Activated CD8-positive, alpha-beta T cell treated with anti-CD3 and anti-CD28 coated beads for 36 hours (primary cell): ENCODE data around the gene SBK3. TPM values are rescaled to one million over a fixed set of nuclear protein-coding genes. Genes with fewer than 3 reads are reported as not detected.
"Not testable (repeated sequence)": the region's sequence is repeated elsewhere in the genome, so short reads cannot be mapped to it uniquely, and the experiment has no call there.

Experiments used
- ATAC-seq: fragments of 200-7000 bp; cut with Tn5 transposase; one replicate; pipeline ENCODE4 v1.10.0; 2021; ENCODE audit warnings: mild to moderate bottlenecking, moderate library complexity
- CTCF ChIA-PET: fragments of 350-600 bp; sonication (Branson Sonifier 250); formaldehyde crosslinking; loops from one replicate; lab custom pipeline; 2021; ENCODE audit warnings: antibody characterized with exemption; lab: Charles Lee
- POLR2A ChIA-PET: fragments of 350-600 bp; sonication (Branson Sonifier 250); formaldehyde crosslinking; loops from one replicate; lab custom pipeline; 2021; ENCODE audit warnings: antibody characterized with exemption; lab: Charles Lee
- DNase-seq: peaks from one replicate; pipeline ENCODE4 v3.0.0-alpha.2; 2020
- H3K27ac Mint-ChIP-seq: one replicate; pipeline ENCODE4 v1.8.0; 2021; ENCODE audit warnings: mild to moderate bottlenecking, mixed read lengths
- H3K27me3 Mint-ChIP-seq: one replicate; pipeline ENCODE4 v1.8.0; 2021; ENCODE audit warnings: mixed read lengths
- H3K36me3 Mint-ChIP-seq: one replicate; pipeline ENCODE4 v1.8.0; 2021; ENCODE audit warnings: low read depth, mixed read lengths
- H3K4me1 Mint-ChIP-seq: one replicate; pipeline ENCODE4 v1.8.0; 2021; ENCODE audit warnings: low read depth, mixed read lengths
- H3K4me3 Mint-ChIP-seq: one replicate; pipeline ENCODE4 v1.8.0; 2021; ENCODE audit warnings: mild to moderate bottlenecking, moderate library complexity, mixed read lengths
- H3K9me3 Mint-ChIP-seq: one replicate; pipeline ENCODE4 v1.8.0; 2021; ENCODE audit warnings: mixed read lengths
- CTCF ChIP-seq: fragments of 200-600 bp; IDR thresholded peaks from one replicate; pipeline ENCODE4 v1.8.0; 2022; ENCODE audit warnings: antibody characterized with exemption, mild to moderate bottlenecking
- intact Hi-C: fragments of 100-400 bp; cut with micrococcal nuclease; formaldehyde crosslinking; loops from one replicate; pipeline ENCODE4 v1.10.0; 2022
- total RNA-seq, 2 experiments: library from RNA; stranded (reverse); gene quantifications; one replicate each; pipeline ENCODE4 v1.2.3, GENCODE V29; 2021

The SBK3 gene
- total RNA-seq, 2 experiments from 2014 or later = not detected

DNA sequence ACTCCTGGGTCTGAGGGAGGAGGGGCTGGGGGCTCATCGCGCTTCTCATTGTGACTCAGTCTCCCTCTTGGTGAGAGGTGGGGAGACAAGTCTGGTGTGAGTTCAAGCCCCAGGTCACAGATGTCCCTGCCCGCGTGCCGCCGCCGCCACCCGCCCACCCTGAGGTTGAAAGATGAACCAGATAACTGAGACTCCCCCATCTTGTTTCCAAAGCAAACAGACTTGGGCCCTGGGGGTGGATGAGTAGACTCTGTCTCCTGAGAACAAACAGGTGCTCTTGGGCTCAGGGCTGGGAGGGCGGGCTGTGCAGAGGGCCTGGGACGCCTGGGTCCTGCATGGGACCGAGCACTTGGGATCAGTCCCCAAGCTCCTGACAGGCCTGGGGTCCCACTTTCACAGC, 9.0 kb downstream of the SBK3 start:
- Mint-ChIP-seq H3K4me3 (no peak overlapping the region), H3K27ac (no peak overlapping the region), H3K9me3 (no peaks in the 10 kb centered on the region), H3K36me3 (no peaks in the 10 kb centered on the region), H3K4me1 (no peaks in the 10 kb centered on the region), H3K27me3 (no peaks in the 10 kb centered on the region)
- POLR2A ChIA-PET = no interaction called here
- CTCF ChIA-PET = no interaction called here
- ATAC-seq = no peak
- TF ChIP-seq CTCF = no peak
- no peak for DNase-seq
- intact Hi-C loops = no loop called here

- no peak for DNase-seq
- intact Hi-C loops = no loop called here
- ATAC-seq = no peak
- Mint-ChIP-seq H3K27me3 (no peaks in the 10 kb centered on the region), H3K4me1 (no peaks in the 10 kb centered on the region), H3K27ac (no peak overlapping the region), H3K9me3 (no peaks in the 10 kb centered on the region), H3K4me3 (no peak overlapping the region), H3K36me3 (no peaks in the 10 kb centered on the region)
- ChIA-PET POLR2A (no interaction called here), CTCF (interaction anchor here (0.8 kb wide), 1 partner anchor 13 kb away, joined by 3 read pairs; no protein-coding TSS in a partner anchor)
- no peak for TF ChIP-seq CTCF
Measured at GRCh38 chr19:55535965-55536350, 9.4 kb downstream of the SBK3 start.

- ChIA-PET POLR2A (no interaction called here), CTCF (interaction anchor here (0.8 kb wide), 1 partner anchor 13 kb away, joined by 3 read pairs; no protein-coding TSS in a partner anchor)
Measured at GRCh38 chr19:55535173-55535964, 10.0 kb downstream of the SBK3 start.

DNA sequence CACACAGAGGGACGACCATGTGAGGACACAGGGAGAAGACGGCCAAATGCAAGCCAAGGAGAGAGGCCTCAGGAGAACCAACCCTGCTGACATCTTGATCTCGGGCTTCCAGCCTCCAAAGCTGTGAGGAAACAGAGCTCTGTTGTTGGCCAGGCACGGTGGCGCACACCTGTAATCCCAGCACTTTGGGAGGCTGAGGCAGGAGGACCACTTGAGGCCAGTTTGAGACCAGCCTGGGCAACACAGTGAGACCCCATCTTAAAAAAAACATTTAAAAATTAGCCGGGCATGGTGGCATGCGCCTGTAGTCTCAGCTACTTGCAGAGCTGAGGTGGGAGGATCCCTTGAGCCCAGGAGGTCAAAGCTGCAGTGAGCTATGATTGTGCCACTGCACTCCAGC, 11.1 kb downstream of the SBK3 start:
- CTCF ChIA-PET, intact Hi-C loops, ATAC-seq, H3K4me1 Mint-ChIP-seq, H3K27me3 Mint-ChIP-seq, H3K9me3 Mint-ChIP-seq, H3K4me3 Mint-ChIP-seq, H3K36me3 Mint-ChIP-seq, POLR2A ChIA-PET, DNase-seq, H3K27ac Mint-ChIP-seq: not testable (repeated sequence)

More at GRCh38 chr19:55535173-55535964, 10.0 kb downstream of the SBK3 start:
- no peaks in the 10 kb centered on the region for H3K9me3 Mint-ChIP-seq
- DNase-seq (no peak), ATAC-seq (no peak)
- H3K27ac Mint-ChIP-seq = no peak overlapping the region
- no peak for TF ChIP-seq CTCF
- H3K36me3 Mint-ChIP-seq = no peaks in the 10 kb centered on the region
- no peaks in the 10 kb centered on the region for H3K4me1 Mint-ChIP-seq
- no peak overlapping the region for H3K4me3 Mint-ChIP-seq
- H3K27me3 Mint-ChIP-seq = no peaks in the 10 kb centered on the region
- intact Hi-C loops = no loop called here

DNA sequence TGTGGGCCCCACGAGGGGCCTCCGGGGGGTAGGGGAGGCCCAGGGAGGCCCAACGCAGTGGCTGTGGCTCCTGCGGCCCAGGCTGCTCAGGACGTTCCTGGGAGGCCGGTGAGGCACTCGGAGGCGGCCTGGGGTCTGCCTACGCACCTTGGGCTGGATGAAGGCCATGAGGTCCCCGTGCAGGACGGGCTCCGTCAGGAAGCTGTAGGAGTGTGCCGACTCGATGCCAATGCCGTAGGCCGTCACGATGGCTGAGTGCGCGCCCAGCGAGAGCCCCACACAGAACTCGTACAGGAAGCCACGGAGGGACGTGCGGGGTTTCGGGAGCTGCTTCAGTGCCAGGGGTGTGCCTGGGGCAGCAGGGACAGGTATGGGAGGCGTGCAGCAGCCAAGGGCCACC, 14.3 kb downstream of the SBK3 start:
- TF ChIP-seq CTCF = no peak

More for the DNA sequence above, 14.3 kb downstream of the SBK3 start:
- Mint-ChIP-seq H3K27ac (no peak overlapping the region), H3K9me3 (no peaks in the 10 kb centered on the region), H3K27me3 (no peaks in the 10 kb centered on the region), H3K36me3 (no peaks in the 10 kb centered on the region), H3K4me1 (no peaks in the 10 kb centered on the region), H3K4me3 (no peak overlapping the region)
- intact Hi-C loops = no loop called here
- ChIA-PET POLR2A (interaction anchor here (0.9 kb wide), 1 partner anchor 18 kb away, joined by 3 read pairs; no protein-coding TSS in a partner anchor), CTCF (no interaction called here)
- DNase-seq (no peak), ATAC-seq (no peak)
